Measurements from ENCODE around the gene DAAM1. TPM values are rescaled to one million over a fixed set of nuclear protein-coding genes. Genes with fewer than 3 reads are reported as not detected.

DAAM1 gene
- total RNA-seq, 1 experiment from 2014 or later: 30.4 TPM

GRCh38 chr14:59200195-59200594 lies 11.7 kb downstream of the DAAM1 start:
- ChIA-PET CTCF (no interaction called here), POLR2A (no interaction called here)
- Mint-ChIP-seq H3K27ac (no peak overlapping the region), H3K9me3 (0 out of 2 replicates have a peak, but pooled peaks cover 3% of the 10 kb centered on the region), H3K4me3 (no peak overlapping the region), H3K36me3 (0 out of 2 replicates have a peak, but pooled peaks cover 2% of the 10 kb centered on the region), H3K4me1 (no peaks in the 10 kb centered on the region), H3K27me3 (ENCODE audit: low read depth) (no peaks in the 10 kb centered on the region)
- ATAC-seq (no peak), DNase-seq (ENCODE audit: low spot score) (no peak)
- no peak for TF ChIP-seq CTCF (IDR thresholded peaks at IDR 0.05)
- no peak for TF ChIP-seq CDX4 (CRISPR knock-in tag; IDR thresholded peaks at IDR 0.05; ENCODE audit: borderline replicate concordance)

GRCh38 chr14:59202031-59202430 lies 13.6 kb downstream of the DAAM1 start:
- ChIA-PET CTCF (no interaction called here), POLR2A (no interaction called here)
- Mint-ChIP-seq H3K27me3 (ENCODE audit: low read depth) (no peaks in the 10 kb centered on the region), H3K9me3 (no peaks in the 10 kb centered on the region), H3K4me3 (no peak overlapping the region), H3K36me3 (no peaks in the 10 kb centered on the region), H3K4me1 (no peaks in the 10 kb centered on the region), H3K27ac (no peak overlapping the region)
- DNase-seq (ENCODE audit: low spot score) (no peak), ATAC-seq (no peak)
- TF ChIP-seq MLX (CRISPR knock-in tag; IDR thresholded peaks at IDR 0.05) (no peak), FOXP4 (CRISPR knock-in tag; IDR thresholded peaks at IDR 0.05) (no peak), GTF2I (CRISPR knock-in tag; conservative IDR thresholded peaks at IDR 0.05) (no peak), NFYB (CRISPR knock-in tag; conservative IDR thresholded peaks at IDR 0.05; ENCODE audit: low read depth) (no peak), ATF3 (CRISPR knock-in tag; conservative IDR thresholded peaks at IDR 0.05) (no peak), RELA (CRISPR knock-in tag; IDR thresholded peaks at IDR 0.05; ENCODE audit: borderline replicate concordance) (no peak), EMX1 (CRISPR knock-in tag; IDR thresholded peaks at IDR 0.05) (no peak), USF2 (CRISPR knock-in tag; IDR thresholded peaks at IDR 0.05) (no peak), USF1 (CRISPR knock-in tag; IDR thresholded peaks at IDR 0.05) (no peak), ZNF532 (CRISPR knock-in tag; IDR thresholded peaks at IDR 0.05; ENCODE audit: borderline replicate concordance) (no peak), HMGA2 (CRISPR knock-in tag; IDR thresholded peaks at IDR 0.05) (no peak), ZNF512 (CRISPR knock-in tag; IDR thresholded peaks at IDR 0.05; ENCODE audit: borderline replicate concordance) (no peak), MXD4 (CRISPR knock-in tag; IDR thresholded peaks at IDR 0.05; ENCODE audit: borderline replicate concordance) (no peak), MYBL2 (CRISPR knock-in tag; IDR thresholded peaks at IDR 0.05) (no peak), ATF2 (CRISPR knock-in tag; IDR thresholded peaks at IDR 0.05; ENCODE audit: borderline replicate concordance, low read depth) (no peak), PRRX2 (CRISPR knock-in tag; IDR thresholded peaks at IDR 0.05) (no peak)
